Glomerular visceral epithelial cell (primary cell): ENCODE measurements around the gene SNX27.
"Not testable (repeated sequence)": the region's sequence is repeated elsewhere in the genome, so short reads cannot be mapped to it uniquely, and the experiment has no call there.

Experiments
- DNase-seq: peaks from one replicate; pipeline ENCODE4 v3.0.0-alpha.2; 2016; ENCODE audit errors: extremely low spot score

Gene SNX27

GRCh38 chr1:151604291-151604690 is 7.6 kb upstream of the SNX27 start:
- DNase-seq = no peak

GRCh38 chr1:151606384-151606783 is 5.5 kb upstream of the SNX27 start:
- peak; percentile 32 for DNase-seq

GRCh38 chr1:151606857-151607256 is 5.0 kb upstream of the SNX27 start:
- no peak for DNase-seq

- DNase-seq = no peak
Measured at GRCh38 chr1:151610142-151610541, 1.7 kb upstream of the SNX27 start.

GRCh38 chr1:151611288-151611790 is 511 bp upstream of the SNX27 start:
- DNase-seq = peak; percentile 26

- peak; percentile 39 for DNase-seq
Measured at GRCh38 chr1:151612501-151613281, 841 bp downstream of the SNX27 start.

GRCh38 chr1:151613282-151613780 is 1.5 kb downstream of the SNX27 start:
- DNase-seq = no peak

GRCh38 chr1:151615711-151616504 is 4.1 kb downstream of the SNX27 start:
- no peak for DNase-seq

GRCh38 chr1:151616505-151616849 is 4.6 kb downstream of the SNX27 start:
- DNase-seq = no peak

- DNase-seq = no peak
Measured at GRCh38 chr1:151618003-151618402, 6.2 kb downstream of the SNX27 start.

GRCh38 chr1:151618470-151618869 is 6.6 kb downstream of the SNX27 start:
- DNase-seq = no peak

GRCh38 chr1:151618996-151619395 is 7.1 kb downstream of the SNX27 start:
- DNase-seq = not testable (repeated sequence)

- DNase-seq = peak; percentile 33
Measured at GRCh38 chr1:151619489-151620093, 7.7 kb downstream of the SNX27 start.

GRCh38 chr1:151620286-151620685 is 8.4 kb downstream of the SNX27 start:
- no peak for DNase-seq

- no peak for DNase-seq
Measured at GRCh38 chr1:151621351-151621750, 9.5 kb downstream of the SNX27 start.

- no peak for DNase-seq
Measured at GRCh38 chr1:151624783-151625182, 12.9 kb downstream of the SNX27 start.

- DNase-seq = no peak
Measured at GRCh38 chr1:151626740-151627334, 15.0 kb downstream of the SNX27 start.

GRCh38 chr1:151629278-151629677 is 17.4 kb downstream of the SNX27 start:
- no peak for DNase-seq

GRCh38 chr1:151635479-151636072 is 23.7 kb downstream of the SNX27 start:
- no peak for DNase-seq

- no peak for DNase-seq
Measured at GRCh38 chr1:151638074-151638775, 26.4 kb downstream of the SNX27 start.

GRCh38 chr1:151638812-151639211 is 27.0 kb downstream of the SNX27 start:
- DNase-seq = no peak
